GM12872 (cell line): ENCODE measurements around the gene SLC9A7.

Experiments used
- TF ChIP-seq, protein P1 (sequence below): IDR thresholded peaks from 3 replicates; pipeline ENCODE4 v1.5.1; 2011; ENCODE audit warnings: low read depth, mild to moderate bottlenecking, low read length, moderate library complexity; ENCODE audit not compliant: insufficient read depth

The SLC9A7 gene

DNA sequence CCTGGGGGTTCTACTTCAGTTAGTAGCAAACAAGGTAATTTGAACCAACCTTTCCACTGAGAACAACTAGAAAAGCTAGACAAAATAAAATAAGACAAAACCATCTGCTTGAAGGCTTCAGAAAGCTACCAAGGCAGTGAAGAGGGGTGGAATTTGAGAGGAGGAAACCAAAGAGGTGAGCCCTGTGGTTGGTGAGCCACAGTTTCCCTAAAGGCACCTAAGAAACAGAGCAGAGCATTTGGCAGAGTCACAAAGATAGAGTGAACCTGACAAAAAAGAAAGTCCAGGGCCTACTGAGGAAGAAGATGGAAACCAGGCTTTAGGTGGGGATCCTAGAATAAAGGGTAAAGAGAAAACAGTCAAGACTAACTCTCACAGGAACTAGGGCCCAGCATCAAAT lies 141.0 kb downstream of the SLC9A7 start:
- TF ChIP-seq, protein P1, sequence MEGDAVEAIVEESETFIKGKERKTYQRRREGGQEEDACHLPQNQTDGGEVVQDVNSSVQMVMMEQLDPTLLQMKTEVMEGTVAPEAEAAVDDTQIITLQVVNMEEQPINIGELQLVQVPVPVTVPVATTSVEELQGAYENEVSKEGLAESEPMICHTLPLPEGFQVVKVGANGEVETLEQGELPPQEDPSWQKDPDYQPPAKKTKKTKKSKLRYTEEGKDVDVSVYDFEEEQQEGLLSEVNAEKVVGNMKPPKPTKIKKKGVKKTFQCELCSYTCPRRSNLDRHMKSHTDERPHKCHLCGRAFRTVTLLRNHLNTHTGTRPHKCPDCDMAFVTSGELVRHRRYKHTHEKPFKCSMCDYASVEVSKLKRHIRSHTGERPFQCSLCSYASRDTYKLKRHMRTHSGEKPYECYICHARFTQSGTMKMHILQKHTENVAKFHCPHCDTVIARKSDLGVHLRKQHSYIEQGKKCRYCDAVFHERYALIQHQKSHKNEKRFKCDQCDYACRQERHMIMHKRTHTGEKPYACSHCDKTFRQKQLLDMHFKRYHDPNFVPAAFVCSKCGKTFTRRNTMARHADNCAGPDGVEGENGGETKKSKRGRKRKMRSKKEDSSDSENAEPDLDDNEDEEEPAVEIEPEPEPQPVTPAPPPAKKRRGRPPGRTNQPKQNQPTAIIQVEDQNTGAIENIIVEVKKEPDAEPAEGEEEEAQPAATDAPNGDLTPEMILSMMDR, result no peak

DNA sequence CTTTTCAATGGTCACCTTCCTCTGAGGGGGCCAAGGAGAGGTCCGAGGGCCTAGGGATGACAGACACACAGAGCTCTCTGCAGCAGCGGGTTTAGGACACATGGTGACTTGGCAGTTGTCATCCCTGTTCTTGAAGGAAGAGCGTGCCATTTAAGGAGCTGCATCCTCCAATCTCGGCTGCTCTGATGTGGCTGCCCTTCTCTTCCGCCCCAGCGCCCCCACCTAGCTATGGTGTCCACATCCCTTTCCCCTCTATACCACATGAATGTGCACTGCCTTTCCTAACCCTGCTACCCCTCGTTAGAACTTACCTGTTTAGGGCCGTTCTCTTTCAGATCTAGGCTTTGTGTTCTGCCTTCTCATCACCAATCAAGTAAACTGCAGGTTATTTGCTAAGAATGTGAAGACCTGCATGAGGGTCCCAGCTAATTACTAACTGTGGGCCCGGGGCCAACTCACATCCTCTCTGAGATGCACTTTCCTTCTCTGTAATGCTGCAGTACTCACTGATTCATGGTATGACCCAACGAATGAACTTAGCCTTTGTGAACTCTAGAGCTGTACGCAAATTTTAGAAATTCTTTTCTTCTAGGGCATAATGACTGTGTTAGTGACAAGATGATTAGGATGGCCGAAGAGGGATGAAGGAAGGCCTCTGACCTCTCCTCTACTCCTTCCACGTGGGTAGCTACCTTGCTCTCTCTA lies 147.1 kb downstream of the SLC9A7 start:
- TF ChIP-seq, protein P1, result no peak

DNA sequence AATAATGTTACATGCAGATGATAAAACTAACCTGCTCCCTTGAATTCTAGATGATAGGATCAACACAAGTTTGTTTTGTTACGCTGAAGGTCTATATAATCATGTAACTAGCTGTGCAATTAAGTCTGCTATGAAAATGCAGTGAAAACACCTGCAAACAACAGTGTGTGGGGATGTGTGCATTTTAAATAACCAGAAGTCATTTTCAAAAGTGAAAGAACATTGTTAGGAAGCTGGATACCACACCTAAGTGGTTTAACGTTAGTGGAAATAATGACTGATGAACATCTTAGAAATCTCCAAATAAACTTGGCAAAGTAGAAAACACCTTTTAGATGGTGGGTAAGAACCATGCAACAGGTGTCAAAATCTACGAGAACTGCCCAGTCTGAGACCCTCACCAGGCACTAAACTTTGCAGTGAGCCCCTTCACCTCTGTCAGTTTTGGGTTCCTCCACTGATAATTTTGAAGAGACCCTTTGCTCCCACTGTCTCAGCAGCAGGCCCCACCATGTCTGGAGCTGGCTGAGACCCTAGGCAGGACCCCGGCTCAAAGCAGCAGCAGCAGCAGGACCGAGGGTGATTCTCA lies 148.8 kb downstream of the SLC9A7 start:
- TF ChIP-seq, protein P1, result no peak

DNA sequence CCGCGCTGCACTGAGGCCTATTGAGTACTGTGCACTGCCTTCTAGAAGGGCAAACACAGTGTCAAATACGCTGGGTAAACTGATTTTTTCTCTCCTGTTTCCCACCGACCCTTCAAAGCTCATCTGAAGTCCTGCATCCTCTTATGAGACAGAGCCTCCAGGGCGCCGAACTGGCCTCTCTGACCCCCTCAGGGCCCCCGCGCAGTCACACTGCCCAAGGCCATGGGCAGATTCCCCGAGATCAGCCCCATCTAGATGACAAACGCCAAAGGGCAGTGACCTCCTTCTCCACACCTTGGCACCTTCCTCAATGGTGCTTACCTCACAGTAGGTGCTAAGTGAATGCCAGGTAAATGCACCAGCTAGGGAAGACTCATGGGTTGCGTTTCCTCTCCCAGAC lies 151.0 kb downstream of the SLC9A7 start:
- TF ChIP-seq, protein P1, result no peak

DNA sequence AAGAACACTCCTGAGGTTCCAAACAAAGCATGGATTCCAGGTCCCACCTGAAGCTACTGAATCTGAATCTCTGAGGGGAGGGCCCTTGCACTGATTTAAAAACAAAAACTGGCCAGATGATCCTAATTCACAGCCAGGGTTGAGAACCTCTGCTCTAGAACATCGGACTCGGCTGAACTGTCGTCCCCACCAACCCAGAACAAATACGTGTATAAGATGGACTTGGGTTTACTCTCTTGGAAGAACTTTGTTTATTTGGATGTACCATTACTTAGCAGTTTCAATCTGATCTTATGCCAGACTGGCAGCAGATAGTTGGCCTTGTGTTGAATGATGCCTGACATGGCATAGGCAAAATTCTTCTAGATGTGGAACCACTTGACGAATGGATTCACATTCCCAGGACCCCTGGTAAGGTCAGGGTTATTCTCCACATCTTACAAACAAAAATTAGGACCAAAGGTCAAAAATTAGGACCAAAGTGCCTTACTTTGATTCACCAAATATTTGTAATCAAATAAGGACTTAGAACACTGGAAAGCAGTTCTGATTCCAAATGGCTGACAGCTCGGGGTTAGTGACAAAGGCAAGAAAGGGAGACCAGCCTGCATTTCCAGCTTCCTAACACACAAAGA lies 156.3 kb downstream of the SLC9A7 start:
- TF ChIP-seq, protein P1, result no peak

DNA sequence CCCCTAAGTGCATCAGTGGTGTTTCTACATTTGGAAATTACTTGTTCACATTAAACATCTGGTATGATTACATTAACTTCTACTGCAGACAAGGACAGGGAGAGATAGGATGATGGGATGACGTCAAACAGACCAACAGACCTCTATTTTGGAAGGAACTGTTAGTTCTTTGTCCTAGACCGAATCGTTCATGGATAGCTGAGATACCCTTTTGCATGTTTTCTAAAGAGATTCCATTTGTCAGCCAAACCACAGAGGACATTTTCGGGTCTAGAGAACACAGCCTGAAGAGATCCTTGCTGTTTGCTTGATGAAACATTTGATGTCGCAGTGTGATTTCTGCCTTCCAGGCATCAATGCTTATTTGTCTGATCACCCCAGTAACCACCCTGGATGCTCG lies 157.6 kb downstream of the SLC9A7 start:
- TF ChIP-seq, protein P1, result no peak

DNA sequence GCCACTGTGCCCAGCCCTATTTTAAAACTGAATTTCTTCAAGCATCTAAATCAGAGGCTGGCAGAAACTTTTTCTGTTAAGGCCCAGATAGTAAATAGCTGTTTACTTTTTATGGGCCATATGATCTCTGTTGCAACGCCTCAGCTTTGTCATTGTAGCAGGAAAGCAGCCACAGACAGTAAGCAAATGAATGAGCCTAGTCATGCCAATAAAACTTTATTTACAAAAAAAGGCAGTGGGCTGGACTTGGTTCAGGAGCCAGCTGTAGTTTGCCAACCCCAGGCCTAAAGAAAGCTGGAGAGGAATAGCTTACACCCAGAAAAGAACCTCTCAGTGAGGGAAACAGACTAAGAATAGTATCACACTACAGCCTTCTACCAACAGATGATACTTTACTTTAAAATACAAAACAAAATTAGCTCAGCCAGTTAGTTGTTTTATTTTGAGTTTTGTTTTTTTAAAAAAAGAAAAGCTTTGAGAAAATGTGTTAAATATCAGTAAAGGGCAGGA lies 159.8 kb downstream of the SLC9A7 start:
- TF ChIP-seq, protein P1, result no peak
